PC-9 (cell line): ENCODE results near the gene ATP6V0D1.

ENCODE experiments used
- CTCF ChIP-seq: fragments of 200-600 bp; sonication (generic); conservative IDR thresholded peaks from 2 replicates; pipeline ENCODE4 v1.6.1; 2017; ENCODE audit warnings: mixed run types, antibody characterized with exemption, mild to moderate bottlenecking, moderate library complexity
- EZH2 ChIP-seq: fragments of 200-600 bp; sonication (generic); IDR thresholded peaks from 2 replicates; pipeline ENCODE4 v1.8.0; 2017; ENCODE audit warnings: antibody characterized with exemption, low read depth

GRCh38 chr16:67413978-67414911, 66.7 kb downstream of the ATP6V0D1 start:
- TF ChIP-seq EZH2, result no peak
- no peak for TF ChIP-seq CTCF
